ENCODE results near the gene OLFML2A. TPM values are rescaled to one million over a fixed set of nuclear protein-coding genes. Genes with fewer than 3 reads are reported as not detected.

The OLFML2A gene
- total RNA-seq, 1 donor from 2014 or later = 148 TPM

- Histone ChIP-seq H4K20me1 (ENCODE audit: insufficient read depth, low read length) (no peaks in the 10 kb centered on the region), H3K4me1 (ENCODE audit: insufficient read depth, low read length) (peaks cover 7% of the 10 kb centered on the region), H2AFZ (ENCODE audit: low read depth, low read length) (no peak overlapping the region), H3K79me2 (ENCODE audit: insufficient read depth, low read length) (no peaks in the 10 kb centered on the region), H3K27me3 (ENCODE audit: insufficient read depth, low read length) (no peaks in the 10 kb centered on the region), H3K9ac (ENCODE audit: low read length) (no peak overlapping the region), H3K4me2 (ENCODE audit: low read length) (no peak overlapping the region), H3K9me3 (ENCODE audit: insufficient read depth, low read depth, low read length) (no peaks in the 10 kb centered on the region), H3K4me3 (ENCODE audit: insufficient read depth, low read depth, low read length) (no peak overlapping the region), H3K36me3 (ENCODE audit: insufficient read depth, low read length) (no peaks in the 10 kb centered on the region), H3K27ac (ENCODE audit: low read depth, low read length) (no peak overlapping the region)
- TF ChIP-seq CTCF (IDR thresholded peaks at IDR 0.05; ENCODE audit: insufficient read depth, low read depth, low read length) (no peak), EZH2 (IDR thresholded peaks at IDR 0.05; ENCODE audit: insufficient read depth, low read length) (no peak)
- H3K9me3 Mint-ChIP-seq (ENCODE audit: unreplicated experiment) = no peaks in the 10 kb centered on the region
- H3K4me3 Mint-ChIP-seq (ENCODE audit: unreplicated experiment) = no peak overlapping the region
- FAIRE-seq (no peak), DNase-seq (ENCODE audit: low read depth) (no peak)
- peaks cover 2% of the 10 kb centered on the region for H3K4me1 Mint-ChIP-seq (ENCODE audit: low read depth, unreplicated experiment)
- H3K27me3 Mint-ChIP-seq (ENCODE audit: low read depth, unreplicated experiment) = no peaks in the 10 kb centered on the region
- peak overlapping the region; percentile 45 for H3K27ac Mint-ChIP-seq (ENCODE audit: unreplicated experiment)
- peaks cover 15% of the 10 kb centered on the region for H3K36me3 Mint-ChIP-seq (ENCODE audit: low read depth, unreplicated experiment)
These were observed 28.3 kb downstream of the OLFML2A start for GRCh38 chr9:124805186-124805585.

GRCh38 chr9:124808246-124808956 lies 31.5 kb downstream of the OLFML2A start:
- no peaks in the 10 kb centered on the region for H3K27me3 ChIP-seq (ENCODE audit: insufficient read depth, low read length)
- H3K9me3 ChIP-seq (ENCODE audit: insufficient read depth, low read depth, low read length) = no peaks in the 10 kb centered on the region
- peaks cover 28% of the 10 kb centered on the region for H3K4me1 Mint-ChIP-seq (ENCODE audit: low read depth, unreplicated experiment)
- H3K4me2 ChIP-seq (ENCODE audit: low read length) = no peak overlapping the region
- H3K9me3 Mint-ChIP-seq (ENCODE audit: unreplicated experiment) = no peaks in the 10 kb centered on the region
- DNase-seq (ENCODE audit: low read depth) (no peak), FAIRE-seq (no peak)
- no peaks in the 10 kb centered on the region for H3K79me2 ChIP-seq (ENCODE audit: insufficient read depth, low read length)
- H3K4me3 Mint-ChIP-seq (ENCODE audit: unreplicated experiment) = no peak overlapping the region
- H4K20me1 ChIP-seq (ENCODE audit: insufficient read depth, low read length) = no peaks in the 10 kb centered on the region
- no peak overlapping the region for H3K4me3 ChIP-seq (ENCODE audit: insufficient read depth, low read depth, low read length)
- no peak overlapping the region for H2AFZ ChIP-seq (ENCODE audit: low read depth, low read length)
- no peaks in the 10 kb centered on the region for H3K27me3 Mint-ChIP-seq (ENCODE audit: low read depth, unreplicated experiment)
- H3K36me3 ChIP-seq (ENCODE audit: insufficient read depth, low read length) = no peaks in the 10 kb centered on the region
- no peak overlapping the region for H3K27ac ChIP-seq (ENCODE audit: low read depth, low read length)
- TF ChIP-seq CTCF (IDR thresholded peaks at IDR 0.05; ENCODE audit: insufficient read depth, low read depth, low read length) (no peak), EZH2 (IDR thresholded peaks at IDR 0.05; ENCODE audit: insufficient read depth, low read length) (no peak)
- H3K9ac ChIP-seq (ENCODE audit: low read length) = no peak overlapping the region
- H3K4me1 ChIP-seq (ENCODE audit: insufficient read depth, low read length) = peaks cover 32% of the 10 kb centered on the region
- peaks cover 7% of the 10 kb centered on the region for H3K36me3 Mint-ChIP-seq (ENCODE audit: low read depth, unreplicated experiment)
- H3K27ac Mint-ChIP-seq (ENCODE audit: unreplicated experiment) = peak overlapping the region; percentile 55

- Mint-ChIP-seq H3K27ac (ENCODE audit: unreplicated experiment) (no peak overlapping the region), H3K4me1 (ENCODE audit: low read depth, unreplicated experiment) (peaks cover 34% of the 10 kb centered on the region), H3K9me3 (ENCODE audit: unreplicated experiment) (no peaks in the 10 kb centered on the region), H3K4me3 (ENCODE audit: unreplicated experiment) (no peak overlapping the region), H3K36me3 (ENCODE audit: low read depth, unreplicated experiment) (peaks cover 7% of the 10 kb centered on the region), H3K27me3 (ENCODE audit: low read depth, unreplicated experiment) (no peaks in the 10 kb centered on the region)
- Histone ChIP-seq H3K9me3 (ENCODE audit: insufficient read depth, low read depth, low read length) (no peaks in the 10 kb centered on the region), H4K20me1 (ENCODE audit: insufficient read depth, low read length) (no peaks in the 10 kb centered on the region), H3K9ac (ENCODE audit: low read length) (no peak overlapping the region), H3K4me3 (ENCODE audit: insufficient read depth, low read depth, low read length) (no peak overlapping the region), H3K36me3 (ENCODE audit: insufficient read depth, low read length) (no peaks in the 10 kb centered on the region), H3K4me1 (ENCODE audit: insufficient read depth, low read length) (peaks cover 40% of the 10 kb centered on the region), H3K27ac (ENCODE audit: low read depth, low read length) (no peak overlapping the region), H2AFZ (ENCODE audit: low read depth, low read length) (no peak overlapping the region), H3K27me3 (ENCODE audit: insufficient read depth, low read length) (no peaks in the 10 kb centered on the region), H3K4me2 (ENCODE audit: low read length) (no peak overlapping the region), H3K79me2 (ENCODE audit: insufficient read depth, low read length) (no peaks in the 10 kb centered on the region)
- no peak for TF ChIP-seq EZH2 (IDR thresholded peaks at IDR 0.05; ENCODE audit: insufficient read depth, low read length)
- DNase-seq (ENCODE audit: low read depth) (no peak), FAIRE-seq (no peak)
These were observed 32.3 kb downstream of the OLFML2A start for GRCh38 chr9:124809211-124809610.
